GM21529 (cell line): ENCODE results near the gene MAB21L1.

ENCODE experiments used
- ATAC-seq: cut with Tn5 transposase; IDR thresholded peaks from one replicate; pipeline ENCODE4 v1.9.1; 2021; ENCODE audit not compliant: unreplicated experiment

Gene MAB21L1

GRCh38 chr13:35475960-35476943 is at the start of gene MAB21L1:
Gene MAB21L1, minus strand, starts transcription at chr13:35476689. Its CDS starts 551 bp downstream, at chr13:35476138.
- no peak for ATAC-seq

GRCh38 chr13:35524171-35524570 is 47.7 kb upstream of the MAB21L1 start:
- ATAC-seq = no peak

- no peak for ATAC-seq
Observed at GRCh38 chr13:35518337-35518946, 42.0 kb upstream of the MAB21L1 start.

GRCh38 chr13:35514801-35515502 is 38.5 kb upstream of the MAB21L1 start:
- ATAC-seq = no peak

GRCh38 chr13:35514061-35514477 is 37.6 kb upstream of the MAB21L1 start:
- ATAC-seq = no peak

- ATAC-seq = no peak
Observed at GRCh38 chr13:35512271-35512920, 35.9 kb upstream of the MAB21L1 start.

GRCh38 chr13:35502456-35502855 is 26.0 kb upstream of the MAB21L1 start:
- ATAC-seq = no peak

- ATAC-seq = no peak
Observed at GRCh38 chr13:35501661-35502235, 25.3 kb upstream of the MAB21L1 start.

- ATAC-seq = no peak
Observed at GRCh38 chr13:35500144-35500543, 23.7 kb upstream of the MAB21L1 start.

- no peak for ATAC-seq
Observed at GRCh38 chr13:35499676-35500075, 23.2 kb upstream of the MAB21L1 start.

GRCh38 chr13:35499196-35499662 is 22.7 kb upstream of the MAB21L1 start:
- ATAC-seq = no peak

GRCh38 chr13:35498231-35498630 is 21.7 kb upstream of the MAB21L1 start:
- no peak for ATAC-seq

GRCh38 chr13:35496761-35497386 is 20.4 kb upstream of the MAB21L1 start:
- ATAC-seq = no peak

- no peak for ATAC-seq
Observed at GRCh38 chr13:35496006-35496405, 19.5 kb upstream of the MAB21L1 start.

- no peak for ATAC-seq
Observed at GRCh38 chr13:35489050-35489449, 12.6 kb upstream of the MAB21L1 start.

GRCh38 chr13:35485424-35485823 is 8.9 kb upstream of the MAB21L1 start:
- ATAC-seq = no peak

GRCh38 chr13:35484384-35484783 is 7.9 kb upstream of the MAB21L1 start:
- no peak for ATAC-seq

GRCh38 chr13:35483761-35484160 is 7.3 kb upstream of the MAB21L1 start:
- ATAC-seq = no peak

GRCh38 chr13:35482527-35482926 is 6.0 kb upstream of the MAB21L1 start:
- ATAC-seq = no peak

GRCh38 chr13:35481777-35482176 is 5.3 kb upstream of the MAB21L1 start:
- ATAC-seq = no peak
